ENCODE results near the gene AK5. TPM values are rescaled to one million over a fixed set of nuclear protein-coding genes. Genes with fewer than 3 reads are reported as not detected.

AK5 gene
- total RNA-seq, 1 donor from 2014 or later: not detected

GRCh38 chr1:77424236-77424635 is 142.4 kb downstream of the AK5 start:
- no peak for DNase-seq (ENCODE audit: low spot score in 2 of 2, unreplicated experiment in 2 of 2)
- H3K9me3 Mint-ChIP-seq: peaks cover 35% of the 10 kb centered on the region
- no peaks in the 10 kb centered on the region for H3K27me3 Mint-ChIP-seq (ENCODE audit: low read depth)

GRCh38 chr1:77428068-77428467 is 146.2 kb downstream of the AK5 start:
- DNase-seq (ENCODE audit: low spot score in 2 of 2, unreplicated experiment in 2 of 2): no peak
- TF ChIP-seq CTCF (IDR thresholded peaks at IDR 0.05; ENCODE audit: unreplicated experiment): no peak
- Mint-ChIP-seq H3K4me3 (no peak overlapping the region), H3K36me3 (peaks cover 4% of the 10 kb centered on the region), H3K27me3 (ENCODE audit: low read depth) (no peaks in the 10 kb centered on the region), H3K4me1 (no peaks in the 10 kb centered on the region), H3K27ac (no peak overlapping the region), H3K9me3 (peaks cover 30% of the 10 kb centered on the region)

More at GRCh38 chr1:77424236-77424635, 142.4 kb downstream of the AK5 start:
- no peak overlapping the region for H3K4me3 Mint-ChIP-seq
- no peak overlapping the region for H3K27ac Mint-ChIP-seq
- peaks cover 4% of the 10 kb centered on the region for H3K36me3 Mint-ChIP-seq
- peaks cover 2% of the 10 kb centered on the region for H3K4me1 Mint-ChIP-seq
- no peak for TF ChIP-seq CTCF (IDR thresholded peaks at IDR 0.05; ENCODE audit: unreplicated experiment)

- Mint-ChIP-seq H3K27me3 (ENCODE audit: low read depth) (no peaks in the 10 kb centered on the region), H3K9me3 (peaks cover 10% of the 10 kb centered on the region), H3K4me3 (no peak overlapping the region), H3K36me3 (no peaks in the 10 kb centered on the region), H3K27ac (no peak overlapping the region), H3K4me1 (no peaks in the 10 kb centered on the region)
- TF ChIP-seq CTCF (IDR thresholded peaks at IDR 0.05; ENCODE audit: unreplicated experiment): no peak
- DNase-seq (ENCODE audit: low spot score in 2 of 2, unreplicated experiment in 2 of 2): no peak
Observed at GRCh38 chr1:77430966-77431690, 149.3 kb downstream of the AK5 start.

GRCh38 chr1:77433934-77434333 is 152.1 kb downstream of the AK5 start:
- no peak for TF ChIP-seq CTCF (IDR thresholded peaks at IDR 0.05; ENCODE audit: unreplicated experiment)
- no peak overlapping the region for H3K4me3 Mint-ChIP-seq
- H3K4me1 Mint-ChIP-seq: peaks cover 12% of the 10 kb centered on the region
- H3K9me3 Mint-ChIP-seq: peaks cover 8% of the 10 kb centered on the region
- no peak for DNase-seq (ENCODE audit: low spot score in 2 of 2, unreplicated experiment in 2 of 2)
- H3K27ac Mint-ChIP-seq: no peak overlapping the region
- H3K36me3 Mint-ChIP-seq: no peaks in the 10 kb centered on the region
- H3K27me3 Mint-ChIP-seq (ENCODE audit: low read depth): no peaks in the 10 kb centered on the region

- DNase-seq (ENCODE audit: low spot score in 2 of 2, unreplicated experiment in 2 of 2): no peak
- Mint-ChIP-seq H3K4me3 (no peak overlapping the region), H3K27ac (no peak overlapping the region), H3K4me1 (peaks cover 12% of the 10 kb centered on the region), H3K36me3 (no peaks in the 10 kb centered on the region), H3K27me3 (ENCODE audit: low read depth) (no peaks in the 10 kb centered on the region), H3K9me3 (peaks cover 18% of the 10 kb centered on the region)
- no peak for TF ChIP-seq CTCF (IDR thresholded peaks at IDR 0.05; ENCODE audit: unreplicated experiment)
Observed at GRCh38 chr1:77434967-77435366, 153.1 kb downstream of the AK5 start.
